Muscle of back (tissue), 13 donors: Measurements from ENCODE around the gene BZW2. TPM values are rescaled to one million over a fixed set of nuclear protein-coding genes. Genes with fewer than 3 reads are reported as not detected.

Experiments
- DNase-seq, 3 donors: peaks; one replicate each; pipeline versions ENCODE4 v3.0.0 to v3.0.0-alpha.2; 2013
- long read RNA-seq, 9 donors: transcript quantifications; one replicate each; lab custom pipeline, GENCODE V29; 2026
- polyA plus RNA-seq, 10 donors: library from polyadenylated mRNA; unstranded; fragments of 120-200 nt; gene quantifications; one replicate each; pipeline ENCODE4 v1.2.1, GENCODE V29; 2013; ENCODE audit not compliant: insufficient read length in 10 of 10

The BZW2 gene
- 100 to 1,000 TPM; 138 to 233 (median 179) TPM for polyA plus RNA-seq
- long read RNA-seq, donor 1, transcript BZW2-201 (12 exons, 1,860 nt) = major isoform, 33 of 48 reads
- long read RNA-seq, donor 1, partial matches to known transcripts = 8 of 48 reads
- long read RNA-seq, donor 1, other reads (novel, unspliced or antisense) = 0 of 48 reads
- long read RNA-seq, donor 2, transcript BZW2-207 (12 exons, 1,862 nt) = minor isoform, 11 of 59 reads
- long read RNA-seq, donor 2, transcript BZW2-201 (12 exons, 1,860 nt) = major isoform, 25 of 59 reads
- long read RNA-seq, donor 2, partial matches to known transcripts = 14 of 59 reads
- long read RNA-seq, donor 2, other reads (novel, unspliced or antisense) = 9 of 59 reads
- long read RNA-seq, donor 3 = 0 reads
- long read RNA-seq, donor 4, transcript BZW2-201 (12 exons, 1,860 nt) = major isoform, 18 of 21 reads
- long read RNA-seq, donor 4, partial matches to known transcripts = 0 of 21 reads
- long read RNA-seq, donor 4, other reads (novel, unspliced or antisense) = 0 of 21 reads
- long read RNA-seq, donor 5, transcript BZW2-201 (12 exons, 1,860 nt) = major isoform, 28 of 61 reads
- long read RNA-seq, donor 5, transcript BZW2-207 (12 exons, 1,862 nt) = minor isoform, 16 of 61 reads
- long read RNA-seq, donor 5, partial matches to known transcripts = 15 of 61 reads
- long read RNA-seq, donor 5, other reads (novel, unspliced or antisense) = 0 of 61 reads
- long read RNA-seq, donor 6, transcript BZW2-207 (12 exons, 1,862 nt) = minor isoform, 7 of 47 reads
- long read RNA-seq, donor 6, transcript BZW2-201 (12 exons, 1,860 nt) = major isoform, 34 of 47 reads
- long read RNA-seq, donor 6, partial matches to known transcripts = 5 of 47 reads
- long read RNA-seq, donor 6, other reads (novel, unspliced or antisense) = 0 of 47 reads
- long read RNA-seq, donor 7, transcript BZW2-201 (12 exons, 1,860 nt) = major isoform, 12 of 14 reads
- long read RNA-seq, donor 7, partial matches to known transcripts = 0 of 14 reads
- long read RNA-seq, donor 7, other reads (novel, unspliced or antisense) = 0 of 14 reads
- long read RNA-seq, donor 8, transcript BZW2-207 (12 exons, 1,862 nt) = minor isoform, 5 of 13 reads
- long read RNA-seq, donor 8, transcript BZW2-201 (12 exons, 1,860 nt) = major isoform, 7 of 13 reads
- long read RNA-seq, donor 8, partial matches to known transcripts = 0 of 13 reads
- long read RNA-seq, donor 8, other reads (novel, unspliced or antisense) = 0 of 13 reads
- long read RNA-seq, donor 9, transcript BZW2-201 (12 exons, 1,860 nt) = major isoform, 5 of 9 reads
- long read RNA-seq, donor 9, partial matches to known transcripts = 0 of 9 reads
- long read RNA-seq, donor 9, other reads (novel, unspliced or antisense) = 0 of 9 reads

GRCh38 chr7:16645593-16646471 lies at the start of gene BZW2, which contains the start of gene ANKMY2:
Gene BZW2 (plus strand): TSS chr7:16646181. CDS start chr7:16665444, 19,263 bp downstream.
Gene ANKMY2 (minus strand): TSS chr7:16645754. CDS start chr7:16645573, 181 bp downstream.
- DNase-seq = peak; percentile 95 to 98 (median 97)

GRCh38 chr7:16598015-16598414 lies 48.0 kb upstream of the BZW2 start:
- DNase-seq = no peak

- DNase-seq = no peak
Measured at GRCh38 chr7:16599860-16600259, 46.1 kb upstream of the BZW2 start.

- DNase-seq = no peak
Measured at GRCh38 chr7:16603633-16604032, 42.3 kb upstream of the BZW2 start.

- DNase-seq = no peak
Measured at GRCh38 chr7:16604054-16604453, 41.9 kb upstream of the BZW2 start.

- DNase-seq = no peak
Measured at GRCh38 chr7:16606704-16607103, 39.3 kb upstream of the BZW2 start.

- DNase-seq = no peak
Measured at GRCh38 chr7:16609842-16610450, 36.0 kb upstream of the BZW2 start.

- DNase-seq = no peak
Measured at GRCh38 chr7:16611711-16612110, 34.3 kb upstream of the BZW2 start.

- no peak for DNase-seq
Measured at GRCh38 chr7:16615228-16615627, 30.8 kb upstream of the BZW2 start.

GRCh38 chr7:16616122-16616521 lies 29.9 kb upstream of the BZW2 start:
- DNase-seq = no peak

GRCh38 chr7:16616542-16616941 lies 29.4 kb upstream of the BZW2 start:
- no peak for DNase-seq

- DNase-seq = peak in 2 of 3 donors; percentile 5 to 41
Measured at GRCh38 chr7:16619979-16620408, 26.0 kb upstream of the BZW2 start.

- no peak for DNase-seq
Measured at GRCh38 chr7:16626388-16626787, 19.6 kb upstream of the BZW2 start.

GRCh38 chr7:16627236-16627635 lies 18.7 kb upstream of the BZW2 start:
- DNase-seq = no peak

- DNase-seq = no peak
Measured at GRCh38 chr7:16630654-16631053, 15.3 kb upstream of the BZW2 start.

- DNase-seq = peak in 1 of 3 donors; percentile 32
Measured at GRCh38 chr7:16634271-16634738, 11.7 kb upstream of the BZW2 start.

- DNase-seq = peak; percentile 75 to 87 (median 82)
Measured at GRCh38 chr7:16636555-16637101, 9.4 kb upstream of the BZW2 start.

- peak in 1 of 3 donors; percentile 67 for DNase-seq
Measured at GRCh38 chr7:16637379-16637778, 8.6 kb upstream of the BZW2 start.
